GM19025 (cell line): ENCODE results near the gene PEX11A.

ENCODE experiments used
- ATAC-seq: cut with Tn5 transposase; IDR thresholded peaks from one replicate; pipeline ENCODE4 v1.9.1; 2021; ENCODE audit warnings: mild to moderate bottlenecking, low read depth, moderate library complexity; ENCODE audit not compliant: unreplicated experiment

The PEX11A gene

GRCh38 chr15:89657686-89658200 lies 32.8 kb downstream of the PEX11A start:
- ATAC-seq: no peak

- no peak for ATAC-seq
These were observed 34.3 kb downstream of the PEX11A start for GRCh38 chr15:89656116-89656815.

- ATAC-seq: no peak
These were observed 35.4 kb downstream of the PEX11A start, which contains the start of gene KIF7 for GRCh38 chr15:89654847-89655805. KIF7 (minus strand) TSS chr15:89655467; CDS start chr15:89652930, 2,537 bp downstream.

- ATAC-seq: no peak
These were observed 36.2 kb downstream of the PEX11A start for GRCh38 chr15:89654301-89654761.

GRCh38 chr15:89653578-89653977 lies 37.0 kb downstream of the PEX11A start:
- no peak for ATAC-seq

- ATAC-seq: no peak
These were observed 37.9 kb downstream of the PEX11A start for GRCh38 chr15:89652666-89653065.

- no peak for ATAC-seq
These were observed 38.4 kb downstream of the PEX11A start for GRCh38 chr15:89652131-89652530.

- ATAC-seq: no peak
These were observed 40.8 kb downstream of the PEX11A start for GRCh38 chr15:89649716-89650115.

- no peak for ATAC-seq
These were observed 41.4 kb downstream of the PEX11A start for GRCh38 chr15:89649013-89649625.

GRCh38 chr15:89648106-89649012 lies 42.2 kb downstream of the PEX11A start:
- ATAC-seq: no peak

- no peak for ATAC-seq
These were observed 43.2 kb downstream of the PEX11A start for GRCh38 chr15:89647191-89647851.

- no peak for ATAC-seq
These were observed 44.0 kb downstream of the PEX11A start for GRCh38 chr15:89646416-89647141.

GRCh38 chr15:89645680-89646079 lies 44.9 kb downstream of the PEX11A start:
- no peak for ATAC-seq

GRCh38 chr15:89642106-89642505 lies 48.4 kb downstream of the PEX11A start:
- ATAC-seq: no peak

GRCh38 chr15:89641053-89641452 lies 49.5 kb downstream of the PEX11A start:
- no peak for ATAC-seq

- ATAC-seq: no peak
These were observed 50.3 kb downstream of the PEX11A start for GRCh38 chr15:89640245-89640644.

GRCh38 chr15:89633585-89633984 lies 57.0 kb downstream of the PEX11A start:
- no peak for ATAC-seq

- no peak for ATAC-seq
These were observed 57.8 kb downstream of the PEX11A start for GRCh38 chr15:89632563-89633430.
